H1 (cell line): ENCODE measurements around the gene SREK1IP1. TPM values are rescaled to one million over a fixed set of nuclear protein-coding genes. Genes with fewer than 3 reads are reported as not detected.

Experiments
- CHD1 ChIP-seq: IDR thresholded peaks from 2 replicates; pipeline ENCODE4 v1.6.1; 2012; ENCODE audit warnings: low read depth, low read length, improper control_type of control experiment
- HDAC2 ChIP-seq, 2 experiments: fragments of 300-600 bp in 1 of 2; sonication (generic) in 1 of 2; IDR thresholded peaks; 2 replicates each; pipeline ENCODE4 v1.6.1; 2011 to 2012; ENCODE audit warnings: low read depth in 2 of 2, low read length in 2 of 2, mild to moderate bottlenecking in 2 of 2, moderate library complexity in 2 of 2, borderline replicate concordance in 1 of 2, inconsistent platforms in 1 of 2
- TAF1 ChIP-seq: IDR thresholded peaks from 2 replicates; pipeline ENCODE4 v1.6.1; 2011; ENCODE audit warnings: mild to moderate bottlenecking, low read depth, low read length
- polyA plus RNA-seq, 7 experiments: library from polyadenylated mRNA; depleted of rRNA in 3 of 7; stranded (reverse) in 5 of 7; unstranded in 2 of 7; fragments of >200 nt in 5 of 7; fragments of 200-250 nt in 2 of 7; gene quantifications; 1 replicate in 5 of 7; 2 replicates in 1 of 7; 4 replicates in 1 of 7; pipeline versions ENCODE4 v1.2.1 to v1.2.3, GENCODE V29; 2011 to 2013; ENCODE audit warnings: missing spikeins in 2 of 7, mixed read lengths in 2 of 7
- total RNA-seq: library from RNA; stranded (reverse); fragmentation: NEBNext Ultra II Directional; extraction: Animal tissue kit (Norgen Biotek cat#: 25700); gene quantifications from 2 replicates; pipeline ENCODE4 v1.2.1, GENCODE V29; 2021

Gene SREK1IP1
- total and polyA plus RNA-seq, 2 of the 8 experiments (the other 6 are each of a cell fraction or from before 2014, with no cell fraction given) = 6.2 to 39.0 TPM

GRCh38 chr5:64758901-64759300, 9.6 kb downstream of the SREK1IP1 start (continued):
- TF ChIP-seq CHD1 = no peak
- TF ChIP-seq TAF1 = no peak
- no peak for TF ChIP-seq HDAC2 (IDR thresholded peaks at IDR 0.05; ENCODE audit: borderline replicate concordance in 1 of 2, low read depth in 2 of 2, low read length in 2 of 2)
- TF ChIP-seq, all 59 proteins: peak for 0
